OCI-LY3 (cell line): ENCODE measurements around the gene VENTX.

Experiments used
- CTCF ChIP-seq: fragments of 200-600, 300-600 bp; sonication (generic); IDR thresholded peaks from 2 replicates; pipeline ENCODE4 v1.5.1; 2014; ENCODE audit warnings: antibody characterized with exemption, low read length, low read depth
- EZH2phosphoT487 ChIP-seq: fragments of 200-600 bp; shearing (Covaris generic); IDR thresholded peaks from 2 replicates; pipeline ENCODE4 v1.6.1; 2018; ENCODE audit warnings: antibody characterized with exemption, mixed run types, low read depth

- TF ChIP-seq CTCF: no peak
- TF ChIP-seq EZH2phosphoT487: no peak
These were observed 11.9 kb upstream of the VENTX start for GRCh38 chr10:133225707-133226191.
